Measurements from ENCODE around the gene CCDC182.

GRCh38 chr17:57699751-57700219 lies 45.3 kb downstream of the CCDC182 start:
- TF ChIP-seq EZH2 (IDR thresholded peaks at IDR 0.05; ENCODE audit: insufficient read depth, poor library complexity, severe bottlenecking) (no peak), EZH2phosphoT487 (IDR thresholded peaks at IDR 0.05; ENCODE audit: insufficient read depth, low read depth) (no peak)
